Lower leg skin (tissue), 3 donors: Measurements from ENCODE around the gene HHEX.

Experiments
- POLR2A ChIP-seq, 2 donors: fragments of 450-650 bp; IDR thresholded peaks; one replicate each; pipeline ENCODE4 v1.6.1; 2016 to 2017; ENCODE audit warnings: antibody characterized with exemption in 2 of 2, mild to moderate bottlenecking in 1 of 2, moderate library complexity in 1 of 2
- TF ChIP-seq, protein P1 (sequence below), 3 donors: fragments of 450-650 bp; IDR thresholded peaks; one replicate each; pipeline ENCODE4 v1.5.1; 2016; ENCODE audit warnings: antibody characterized with exemption in 3 of 3, mild to moderate bottlenecking in 3 of 3, moderate library complexity in 2 of 3

DNA sequence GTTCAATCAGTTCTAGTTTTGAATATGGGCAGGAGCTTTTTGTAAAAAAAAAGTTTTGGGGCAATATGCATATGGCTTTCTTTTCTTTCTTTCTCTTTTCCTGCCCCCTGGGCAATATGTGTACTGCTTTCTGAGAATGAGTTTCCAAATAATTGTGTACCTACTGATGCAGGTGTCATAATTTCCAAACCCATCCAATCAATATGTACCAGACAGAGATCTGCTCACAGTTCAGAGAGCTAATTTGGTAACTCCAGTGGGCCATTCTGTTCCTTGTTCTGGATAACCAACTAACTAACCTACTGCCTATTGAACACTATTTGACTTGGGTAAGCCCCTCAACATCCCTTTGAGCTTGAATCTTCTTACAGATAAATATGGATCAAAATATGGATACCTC is 32.6 kb downstream of the HHEX start:
- TF ChIP-seq, protein P1, sequence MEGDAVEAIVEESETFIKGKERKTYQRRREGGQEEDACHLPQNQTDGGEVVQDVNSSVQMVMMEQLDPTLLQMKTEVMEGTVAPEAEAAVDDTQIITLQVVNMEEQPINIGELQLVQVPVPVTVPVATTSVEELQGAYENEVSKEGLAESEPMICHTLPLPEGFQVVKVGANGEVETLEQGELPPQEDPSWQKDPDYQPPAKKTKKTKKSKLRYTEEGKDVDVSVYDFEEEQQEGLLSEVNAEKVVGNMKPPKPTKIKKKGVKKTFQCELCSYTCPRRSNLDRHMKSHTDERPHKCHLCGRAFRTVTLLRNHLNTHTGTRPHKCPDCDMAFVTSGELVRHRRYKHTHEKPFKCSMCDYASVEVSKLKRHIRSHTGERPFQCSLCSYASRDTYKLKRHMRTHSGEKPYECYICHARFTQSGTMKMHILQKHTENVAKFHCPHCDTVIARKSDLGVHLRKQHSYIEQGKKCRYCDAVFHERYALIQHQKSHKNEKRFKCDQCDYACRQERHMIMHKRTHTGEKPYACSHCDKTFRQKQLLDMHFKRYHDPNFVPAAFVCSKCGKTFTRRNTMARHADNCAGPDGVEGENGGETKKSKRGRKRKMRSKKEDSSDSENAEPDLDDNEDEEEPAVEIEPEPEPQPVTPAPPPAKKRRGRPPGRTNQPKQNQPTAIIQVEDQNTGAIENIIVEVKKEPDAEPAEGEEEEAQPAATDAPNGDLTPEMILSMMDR (IDR thresholded peaks at IDR 0.05): no peak
- TF ChIP-seq POLR2A (IDR thresholded peaks at IDR 0.05): no peak
